ENCODE measurements around the gene IL12B.
"Not testable (repeated sequence)": the region's sequence is repeated elsewhere in the genome, so short reads cannot be mapped to it uniquely, and the experiment has no call there.

The IL12B gene

DNA sequence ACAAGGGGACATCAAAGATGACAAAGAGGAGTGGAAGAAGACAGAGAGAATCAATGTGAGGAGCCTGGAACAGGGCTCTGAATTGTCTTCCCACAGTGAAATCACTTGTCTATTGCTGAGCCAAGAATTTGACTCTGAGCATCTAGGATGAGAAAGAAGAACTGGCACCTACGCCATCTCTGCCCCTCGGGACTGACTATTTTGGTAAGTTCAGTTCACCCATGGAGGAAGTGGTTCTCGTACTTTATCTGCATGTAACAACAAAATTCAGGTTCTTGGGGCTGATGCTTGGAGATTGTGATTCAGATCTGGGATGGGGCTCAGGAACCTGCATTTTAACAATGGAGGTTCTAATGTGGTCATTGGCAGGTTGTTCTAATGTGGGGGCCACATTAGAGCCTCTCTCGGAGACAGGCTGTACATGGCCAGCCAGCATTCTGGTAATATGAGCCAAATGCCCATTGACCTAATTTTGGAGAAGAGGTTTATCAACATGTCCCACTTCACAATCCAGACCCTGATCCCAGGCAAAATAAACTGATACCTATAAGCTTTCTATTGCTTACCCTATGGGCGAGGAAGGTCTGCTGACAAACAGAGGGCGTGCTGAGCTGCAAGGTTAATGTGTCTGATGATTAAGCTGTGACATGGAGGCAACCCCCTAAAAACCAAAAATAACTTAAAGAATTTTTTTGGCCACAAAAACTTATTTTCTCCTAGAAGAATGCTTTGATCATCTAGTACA, 2.7 kb upstream of the IL12B start:
- DNase-seq (ENCODE audit: low read depth, low spot score) = no peak

DNA sequence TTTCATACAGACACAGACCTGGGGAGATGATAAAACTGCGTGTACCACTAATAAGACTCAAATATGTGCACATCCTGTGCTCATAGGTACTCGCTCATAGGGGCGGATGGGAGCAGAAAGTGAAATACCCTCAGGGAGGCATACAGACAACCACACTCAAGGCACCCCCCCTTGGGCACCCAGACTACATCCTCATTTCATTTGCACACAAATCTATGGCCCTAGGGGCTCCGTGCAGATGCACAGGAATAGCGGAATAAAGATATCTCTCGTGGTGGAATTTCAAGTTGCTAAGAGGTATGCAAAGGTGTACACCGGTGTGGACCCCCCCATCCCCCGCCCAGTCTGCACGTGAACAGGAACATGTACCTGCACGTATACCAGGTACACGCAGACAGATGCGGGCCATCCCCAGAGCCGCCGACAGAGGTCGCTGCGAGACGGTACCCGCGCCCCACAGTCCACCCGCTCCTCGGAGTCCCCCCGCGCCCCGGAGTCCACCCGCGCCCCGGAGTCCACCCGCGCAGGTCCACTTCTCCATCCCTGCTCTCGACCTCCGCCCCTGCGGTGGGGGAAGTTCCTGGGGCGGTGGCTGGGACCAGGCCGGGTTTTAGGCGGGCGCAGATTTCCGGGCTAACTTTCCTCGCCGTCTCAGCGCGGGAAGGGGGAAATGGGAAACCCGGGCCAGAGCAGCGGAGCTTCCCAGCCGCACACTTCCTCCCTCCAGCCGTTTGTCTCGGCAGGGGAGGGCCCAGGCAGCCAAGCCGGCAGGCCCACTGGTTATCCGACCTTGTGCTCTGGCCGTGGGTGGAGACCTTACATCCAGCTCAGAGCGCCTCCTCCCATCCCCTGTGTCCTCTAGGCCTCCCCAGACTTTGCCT, 1.0 kb upstream of the IL12B start:
- no peak for DNase-seq (ENCODE audit: low read depth, low spot score)

GRCh38 chr5:159324986-159325385, 5.3 kb downstream of the IL12B start:
- DNase-seq (ENCODE audit: low read depth, low spot score) = no peak

GRCh38 chr5:159324102-159324755, 6.1 kb downstream of the IL12B start:
- DNase-seq (ENCODE audit: low read depth, low spot score) = no peak

- DNase-seq (ENCODE audit: low read depth, low spot score) = no peak
Measured at GRCh38 chr5:159322180-159322579, 8.1 kb downstream of the IL12B start.

DNA sequence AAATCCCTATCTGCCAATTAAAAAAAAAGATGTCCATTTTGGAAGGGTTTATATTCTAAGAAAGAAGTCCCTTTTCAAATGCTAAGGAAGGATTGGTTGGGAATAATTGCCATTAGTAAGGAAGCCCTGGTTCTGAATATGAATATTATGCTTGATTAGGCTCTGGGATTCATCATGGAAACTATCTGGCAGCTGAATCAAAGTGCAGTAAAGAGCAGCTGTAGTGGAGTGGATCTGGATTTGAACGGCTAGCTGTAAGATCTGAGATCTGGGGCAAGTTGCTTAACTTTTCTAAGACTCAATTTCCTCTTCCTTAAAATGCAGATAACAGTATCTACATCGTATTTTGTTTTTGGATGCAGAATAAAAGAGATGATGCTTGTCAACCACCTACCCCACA, 10.5 kb downstream of the IL12B start:
- DNase-seq (ENCODE audit: low read depth, low spot score) = no peak

DNA sequence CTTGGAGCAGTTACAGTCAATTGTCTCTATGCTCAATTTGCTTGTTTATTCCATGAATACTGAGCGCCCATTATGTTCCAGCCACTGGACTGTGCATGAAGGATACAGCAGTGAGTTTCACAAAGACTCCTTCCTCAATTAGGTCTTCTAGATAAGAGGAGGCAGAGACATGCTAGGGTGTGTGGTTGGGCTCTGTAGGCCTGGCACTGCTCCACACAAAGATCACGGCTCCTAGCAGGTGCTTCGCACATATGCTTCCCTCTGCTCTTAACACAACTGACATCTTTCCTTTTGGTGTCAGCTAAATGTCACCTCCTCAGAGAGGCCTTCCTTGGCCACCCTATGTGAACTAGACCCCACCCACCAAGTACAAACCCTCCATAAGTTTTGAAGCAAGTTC, 10.9 kb downstream of the IL12B start:
- DNase-seq (ENCODE audit: low read depth, low spot score) = no peak

DNA sequence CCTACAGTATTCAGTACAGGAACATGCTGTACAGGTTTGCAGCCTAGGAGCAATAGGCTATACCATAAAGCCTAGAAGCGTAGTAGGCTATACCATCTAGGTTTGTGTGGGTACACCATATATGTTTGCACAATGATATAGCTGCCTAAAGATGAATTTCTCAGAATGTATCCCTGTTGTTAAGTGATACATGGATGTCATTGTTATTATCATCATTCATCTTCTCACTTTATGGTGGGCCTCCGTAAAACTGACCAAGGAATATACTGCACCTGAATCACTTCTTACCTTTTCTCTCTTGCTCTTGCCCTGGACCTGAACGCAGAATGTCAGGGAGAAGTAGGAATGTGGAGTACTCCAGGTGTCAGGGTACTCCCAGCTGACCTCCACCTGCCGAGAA, 11.8 kb downstream of the IL12B start:
- DNase-seq (ENCODE audit: low read depth, low spot score) = no peak

DNA sequence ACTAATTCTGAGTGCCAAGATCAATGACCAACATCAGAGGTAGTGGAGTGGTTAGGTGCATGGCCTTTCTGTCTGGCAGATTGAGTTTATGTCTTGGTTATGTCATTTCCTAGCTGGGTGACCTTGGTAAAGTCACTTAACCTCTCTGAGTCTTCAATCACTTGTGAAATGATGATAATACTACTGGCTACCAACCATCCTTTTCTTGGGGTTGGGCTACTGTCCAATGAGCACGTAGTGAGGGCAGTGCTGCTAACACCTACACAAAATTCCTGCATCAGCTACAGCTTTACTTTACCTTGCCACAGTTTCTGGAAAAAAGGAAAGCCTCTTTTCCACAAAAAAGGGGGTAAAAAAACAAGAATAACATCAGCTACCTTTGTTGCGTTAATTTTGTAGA, 12.4 kb downstream of the IL12B start:
- no peak for DNase-seq (ENCODE audit: low read depth, low spot score)

- DNase-seq (ENCODE audit: low read depth, low spot score) = peak; percentile 26
Measured at GRCh38 chr5:159316519-159317383, 13.5 kb downstream of the IL12B start.

DNA sequence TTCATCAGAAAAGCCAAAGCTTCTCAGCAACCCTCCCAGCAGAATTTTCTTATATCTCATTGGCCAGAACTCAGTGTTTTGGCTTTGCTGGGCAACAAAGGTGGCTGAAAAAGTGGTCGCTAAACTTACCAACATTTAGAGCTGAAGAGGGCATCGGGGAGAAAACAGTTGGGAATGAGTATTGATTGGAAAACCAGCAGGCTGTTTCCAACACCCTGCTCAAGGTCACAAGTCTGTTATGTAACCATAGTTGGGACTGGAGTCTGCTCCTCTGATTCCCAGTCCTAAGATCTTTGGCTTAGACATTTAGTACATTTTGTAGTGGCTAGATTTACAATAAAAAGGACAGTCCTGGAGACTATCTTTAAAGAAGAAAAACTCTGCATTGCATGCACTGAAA, 17.1 kb downstream of the IL12B start:
- DNase-seq (ENCODE audit: low read depth, low spot score) = no peak

- DNase-seq (ENCODE audit: low read depth, low spot score) = no peak
Measured at GRCh38 chr5:159311063-159311462, 19.2 kb downstream of the IL12B start.

GRCh38 chr5:159310511-159310910, 19.8 kb downstream of the IL12B start:
- DNase-seq (ENCODE audit: low read depth, low spot score) = no peak

- DNase-seq (ENCODE audit: low read depth, low spot score) = no peak
Measured at GRCh38 chr5:159309689-159310433, 20.4 kb downstream of the IL12B start.

GRCh38 chr5:159304961-159305595, 25.2 kb downstream of the IL12B start:
- no peak for DNase-seq (ENCODE audit: low read depth, low spot score)

GRCh38 chr5:159303286-159303685, 27.0 kb downstream of the IL12B start:
- no peak for DNase-seq (ENCODE audit: low read depth, low spot score)

DNA sequence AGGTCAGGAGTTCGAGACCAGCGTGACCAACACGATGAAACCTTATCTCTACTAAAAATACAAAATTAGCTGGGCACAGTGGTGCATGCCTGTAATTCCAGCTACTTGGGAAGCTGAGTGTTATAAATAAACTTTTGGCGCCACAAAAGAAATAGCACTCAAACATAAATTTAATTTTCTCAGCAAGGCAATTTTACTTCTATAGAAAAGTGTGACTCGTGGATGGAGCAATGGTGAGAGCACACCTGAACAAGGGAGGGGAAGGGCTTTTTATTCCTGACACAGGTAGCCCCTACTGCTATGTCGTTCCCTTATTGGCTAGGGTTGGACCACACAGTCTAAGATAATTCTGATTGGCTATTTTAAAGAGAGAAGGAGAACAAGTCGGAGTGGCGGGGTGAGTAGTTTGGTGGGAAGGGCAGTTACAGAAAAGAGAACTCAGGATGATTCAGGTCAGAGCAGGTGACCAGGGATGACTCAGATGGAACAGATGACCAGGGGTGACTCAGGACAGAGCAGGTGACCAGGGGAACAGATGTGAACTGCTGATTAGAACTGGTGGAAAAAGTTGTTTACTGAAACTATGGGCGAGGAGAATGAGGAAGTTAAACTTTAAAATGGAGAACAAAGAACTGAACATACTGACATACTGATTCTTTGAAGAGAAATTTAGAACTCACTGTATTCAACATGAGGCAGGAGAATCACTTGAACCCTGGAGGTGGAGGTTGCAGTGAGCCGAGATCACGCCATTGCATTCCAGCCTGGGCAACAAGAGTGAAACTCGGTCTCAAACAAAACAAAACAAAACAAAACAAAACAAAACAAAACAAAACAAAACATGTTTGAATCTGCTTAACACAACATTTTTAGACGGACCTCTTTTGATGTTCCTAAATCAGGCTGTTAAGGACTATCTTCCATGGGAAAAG, 28.1 kb downstream of the IL12B start:
- not testable (repeated sequence) for DNase-seq (ENCODE audit: low read depth, low spot score)

DNA sequence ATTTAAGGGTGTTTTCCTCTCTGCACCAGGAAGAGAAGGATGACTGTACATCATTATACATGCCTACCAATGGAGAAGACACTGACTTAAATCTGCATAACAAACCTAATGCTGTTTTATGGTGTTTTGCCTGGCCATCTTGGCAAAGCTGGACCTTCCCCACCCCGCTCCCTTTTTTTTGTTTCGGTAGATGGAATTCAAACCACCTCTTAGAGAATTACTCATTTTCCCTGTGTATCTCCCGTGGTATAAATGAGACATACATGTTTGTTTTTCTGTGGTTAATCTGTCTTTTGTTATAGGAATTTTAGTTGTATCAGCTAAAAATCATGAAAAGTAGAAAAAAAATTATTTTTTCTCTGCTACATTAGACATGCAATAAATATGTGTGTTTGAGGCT, 28.8 kb downstream of the IL12B start:
- DNase-seq (ENCODE audit: low read depth, low spot score) = no peak

DNA sequence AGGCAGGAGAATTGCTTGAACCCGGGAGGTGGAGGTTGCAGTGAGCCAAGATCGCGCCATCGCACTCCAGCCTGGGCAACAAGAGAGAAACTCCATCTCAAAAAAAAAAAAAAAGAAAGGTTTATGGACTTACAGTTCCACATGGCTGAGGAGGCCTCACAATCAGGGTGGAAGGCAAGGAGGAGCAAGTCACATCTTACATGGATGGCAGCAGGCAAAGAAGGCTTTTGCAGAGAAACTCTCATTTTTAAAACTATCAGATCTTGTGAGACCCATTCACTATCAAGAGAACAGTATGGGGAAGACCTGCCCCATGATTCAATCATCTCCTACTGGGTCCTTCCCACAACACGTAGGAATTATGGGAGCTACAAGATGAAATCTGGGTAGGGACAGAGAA, 33.0 kb downstream of the IL12B start:
- not testable (repeated sequence) for DNase-seq (ENCODE audit: low read depth, low spot score)

Data from smooth muscle cell of the brain vasculature (primary cell).